ENCODE results near the gene NRCAM. TPM values are rescaled to one million over a fixed set of nuclear protein-coding genes. Genes with fewer than 3 reads are reported as not detected.

The NRCAM gene
- total RNA-seq, 1 donor from 2014 or later: 2.0 TPM

GRCh38 chr7:108143658-108144420 is 312.4 kb downstream of the NRCAM start:
- no peak for ATAC-seq
- H3K27ac ChIP-seq: no peak overlapping the region
- no peak for TF ChIP-seq CTCF (IDR thresholded peaks at IDR 0.05)
- intact Hi-C loops (cut with DNase I): no loop called here
- H3K36me3 ChIP-seq: no peaks in the 10 kb centered on the region
- H3K4me1 ChIP-seq: peaks cover 6% of the 10 kb centered on the region
- no peaks in the 10 kb centered on the region for H3K27me3 ChIP-seq
- DNase-seq: no peak
- H3K9me3 ChIP-seq: no peaks in the 10 kb centered on the region
- no peak overlapping the region for H3K4me3 ChIP-seq

DNA sequence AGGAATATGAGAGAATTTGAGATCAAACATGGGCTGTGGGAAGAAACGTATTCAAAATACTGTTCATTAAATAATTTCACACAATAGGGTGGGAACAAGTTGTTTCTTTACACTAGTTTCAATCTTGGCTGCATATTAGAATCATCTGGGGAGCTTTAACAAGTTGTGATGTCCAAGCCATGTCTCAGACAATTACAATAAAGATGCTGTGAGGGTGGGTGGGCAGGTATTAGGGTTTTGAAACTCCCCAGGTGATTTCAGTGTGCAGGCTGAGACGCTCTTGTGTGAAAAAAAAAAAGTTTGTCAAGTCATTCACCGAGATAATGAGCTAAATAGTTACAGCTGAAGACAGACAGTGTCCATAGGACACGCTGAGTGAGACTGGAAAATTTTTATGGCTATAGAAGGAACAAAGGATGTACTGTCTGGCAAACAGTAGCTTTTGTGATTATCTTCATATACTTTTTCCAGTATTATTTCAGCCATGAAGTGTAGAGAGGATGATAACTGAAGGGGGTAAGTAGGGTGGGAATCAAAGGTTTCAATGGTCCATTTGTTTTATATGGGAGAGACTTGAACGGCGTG is 313.5 kb downstream of the NRCAM start:
- TF ChIP-seq CTCF (IDR thresholded peaks at IDR 0.05): no peak
- ATAC-seq: no peak
- no peak overlapping the region for H3K27ac ChIP-seq
- no peak for DNase-seq
- H3K36me3 ChIP-seq: no peaks in the 10 kb centered on the region
- intact Hi-C loops (cut with DNase I): no loop called here
- no peaks in the 10 kb centered on the region for H3K27me3 ChIP-seq
- H3K9me3 ChIP-seq: no peaks in the 10 kb centered on the region
- H3K4me3 ChIP-seq: no peak overlapping the region
- H3K4me1 ChIP-seq: peaks cover 6% of the 10 kb centered on the region

DNA sequence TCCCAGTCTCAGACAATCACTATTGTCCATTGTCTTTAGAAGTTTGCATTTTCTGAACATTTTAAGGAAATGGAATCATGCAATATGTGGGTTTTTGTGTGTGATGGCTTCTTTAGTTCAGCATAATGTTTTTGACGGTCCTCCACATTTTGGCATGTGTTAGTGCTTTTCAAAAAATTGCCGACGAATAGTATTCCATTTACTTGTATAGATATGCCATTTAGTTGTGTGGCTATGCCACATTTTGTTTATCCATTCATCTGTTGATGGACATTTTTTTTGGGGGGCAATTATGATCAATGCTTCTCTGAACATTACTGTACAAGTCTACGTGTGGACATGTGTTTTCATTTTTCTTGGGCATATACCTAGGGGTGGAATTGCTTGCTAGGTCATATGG is 314.1 kb downstream of the NRCAM start:
- no peak overlapping the region for H3K4me3 ChIP-seq
- peaks cover 6% of the 10 kb centered on the region for H3K4me1 ChIP-seq

GRCh38 chr7:108140671-108141070 is 315.6 kb downstream of the NRCAM start:
- no peak for TF ChIP-seq CTCF (IDR thresholded peaks at IDR 0.05)
- intact Hi-C loops (cut with DNase I): no loop called here
- no peak overlapping the region for H3K27ac ChIP-seq
- no peak for DNase-seq
- ATAC-seq: no peak
- no peaks in the 10 kb centered on the region for H3K36me3 ChIP-seq
- no peaks in the 10 kb centered on the region for H3K4me1 ChIP-seq
- no peaks in the 10 kb centered on the region for H3K27me3 ChIP-seq
- H3K9me3 ChIP-seq: no peaks in the 10 kb centered on the region
- no peak overlapping the region for H3K4me3 ChIP-seq

More for the DNA sequence above, 314.1 kb downstream of the NRCAM start:
- no peaks in the 10 kb centered on the region for H3K9me3 ChIP-seq
- no peaks in the 10 kb centered on the region for H3K36me3 ChIP-seq
- ATAC-seq: no peak
- no peak overlapping the region for H3K27ac ChIP-seq
- intact Hi-C loops (cut with DNase I): no loop called here
- DNase-seq: no peak
- TF ChIP-seq CTCF (IDR thresholded peaks at IDR 0.05): no peak
- no peaks in the 10 kb centered on the region for H3K27me3 ChIP-seq

DNA sequence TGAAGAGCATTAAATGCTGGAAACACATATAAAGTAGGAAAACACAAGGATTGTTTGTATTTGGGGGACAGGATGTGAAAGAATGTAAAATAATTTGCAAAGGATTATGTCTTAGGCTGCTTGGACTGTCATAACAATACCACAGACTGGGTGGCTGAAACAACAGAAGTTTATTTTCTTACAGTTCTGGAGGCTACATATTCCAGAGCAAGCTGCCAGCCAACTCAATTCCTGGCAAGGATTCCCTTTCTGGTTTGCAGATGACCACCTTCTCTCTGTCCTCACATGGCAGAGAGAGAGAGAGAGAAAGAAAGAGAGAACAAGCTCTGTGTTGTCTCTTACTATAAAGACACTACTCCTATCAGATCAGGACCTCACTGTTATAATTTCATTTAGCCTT is 317.3 kb downstream of the NRCAM start:
- no peaks in the 10 kb centered on the region for H3K4me1 ChIP-seq
- no peaks in the 10 kb centered on the region for H3K9me3 ChIP-seq
- no peak overlapping the region for H3K4me3 ChIP-seq
- no peak for ATAC-seq
- TF ChIP-seq CTCF (IDR thresholded peaks at IDR 0.05): no peak
- H3K27ac ChIP-seq: no peak overlapping the region
- no peaks in the 10 kb centered on the region for H3K27me3 ChIP-seq
- no peaks in the 10 kb centered on the region for H3K36me3 ChIP-seq
- DNase-seq: no peak
- intact Hi-C loops (cut with DNase I): no loop called here

Data from upper lobe of right lung (tissue), 1 donor.